ENCODE measurements around the gene BRD1.

DNA sequence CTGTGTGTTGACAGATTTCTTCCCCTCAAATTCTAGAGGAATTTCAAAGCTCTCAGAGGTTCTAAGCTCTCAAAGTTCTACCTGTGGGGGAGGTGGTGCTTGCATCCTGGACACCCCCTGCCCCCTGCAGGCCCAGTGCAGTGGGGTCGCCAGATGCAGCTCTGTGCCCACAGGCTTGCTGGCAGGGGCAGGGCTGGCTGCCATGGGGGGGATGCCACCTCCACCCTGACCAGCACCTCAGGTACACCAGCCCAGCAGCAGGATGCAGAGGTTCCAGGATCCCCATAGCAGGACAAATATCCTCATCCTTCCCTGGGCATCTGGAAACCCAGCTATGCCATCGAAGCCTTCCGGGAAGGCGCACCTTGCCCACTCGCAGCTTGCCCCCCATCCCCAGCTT is 91.1 kb downstream of the BRD1 start:
- TF ChIP-seq CTCF (conservative IDR thresholded peaks at IDR 0.05 in 1 of 2, IDR thresholded peaks at IDR 0.05 in 1 of 2; ENCODE audit: extremely low read depth in 1 of 2, insufficient read depth in 1 of 2, low read depth in 1 of 2, low read length in 2 of 2) (no peak), EZH2 (IDR thresholded peaks at IDR 0.05; ENCODE audit: borderline replicate concordance, low read length) (no peak)
